GM12865 (cell line): ENCODE measurements around the gene SORCS2.

Experiments
- DNase-seq: peaks from one replicate; pipeline ENCODE4 v3.0.0; 2010; ENCODE audit warnings: low read depth
- H3K4me3 ChIP-seq: 2 replicates; pipeline ENCODE4 v1.5.1; 2011; ENCODE audit warnings: mild to moderate bottlenecking, low read depth, low read length, control low read depth
- TF ChIP-seq, protein P1 (sequence below): IDR thresholded peaks from 2 replicates; pipeline ENCODE4 v1.5.1; 2011; ENCODE audit warnings: low read length, control low read depth, low read depth, inconsistent platforms; ENCODE audit not compliant: insufficient read depth; ENCODE audit errors: missing control alignments

Gene SORCS2

GRCh38 chr4:7362341-7362740 lies 170.0 kb downstream of the SORCS2 start:
- no peak overlapping the region for H3K4me3 ChIP-seq
- TF ChIP-seq, protein P1, sequence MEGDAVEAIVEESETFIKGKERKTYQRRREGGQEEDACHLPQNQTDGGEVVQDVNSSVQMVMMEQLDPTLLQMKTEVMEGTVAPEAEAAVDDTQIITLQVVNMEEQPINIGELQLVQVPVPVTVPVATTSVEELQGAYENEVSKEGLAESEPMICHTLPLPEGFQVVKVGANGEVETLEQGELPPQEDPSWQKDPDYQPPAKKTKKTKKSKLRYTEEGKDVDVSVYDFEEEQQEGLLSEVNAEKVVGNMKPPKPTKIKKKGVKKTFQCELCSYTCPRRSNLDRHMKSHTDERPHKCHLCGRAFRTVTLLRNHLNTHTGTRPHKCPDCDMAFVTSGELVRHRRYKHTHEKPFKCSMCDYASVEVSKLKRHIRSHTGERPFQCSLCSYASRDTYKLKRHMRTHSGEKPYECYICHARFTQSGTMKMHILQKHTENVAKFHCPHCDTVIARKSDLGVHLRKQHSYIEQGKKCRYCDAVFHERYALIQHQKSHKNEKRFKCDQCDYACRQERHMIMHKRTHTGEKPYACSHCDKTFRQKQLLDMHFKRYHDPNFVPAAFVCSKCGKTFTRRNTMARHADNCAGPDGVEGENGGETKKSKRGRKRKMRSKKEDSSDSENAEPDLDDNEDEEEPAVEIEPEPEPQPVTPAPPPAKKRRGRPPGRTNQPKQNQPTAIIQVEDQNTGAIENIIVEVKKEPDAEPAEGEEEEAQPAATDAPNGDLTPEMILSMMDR = no peak
- no peak for DNase-seq

DNA sequence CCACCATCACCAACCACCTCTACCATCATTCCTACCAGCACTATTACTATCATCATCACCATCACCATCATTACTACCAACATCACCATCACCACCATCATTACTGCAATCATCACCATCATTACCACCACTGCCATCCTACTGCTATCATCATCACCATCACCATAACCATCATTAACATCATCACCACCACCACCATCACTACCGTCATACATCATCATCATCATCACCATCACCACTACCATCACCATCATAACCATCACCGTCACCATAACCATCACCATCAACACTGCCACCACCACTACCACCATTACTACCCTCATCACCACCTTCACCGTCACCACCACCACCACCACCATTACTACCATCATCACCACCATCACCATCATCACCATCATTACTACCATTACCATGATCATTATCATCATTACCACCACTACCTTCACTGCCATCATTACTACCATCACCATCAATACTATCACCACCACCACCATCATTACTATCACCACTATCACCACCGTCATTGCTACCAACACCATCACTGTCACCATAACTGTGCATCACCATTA lies 170.6 kb downstream of the SORCS2 start:
- DNase-seq = no peak
- TF ChIP-seq, protein P1 = no peak
- no peak overlapping the region for H3K4me3 ChIP-seq

DNA sequence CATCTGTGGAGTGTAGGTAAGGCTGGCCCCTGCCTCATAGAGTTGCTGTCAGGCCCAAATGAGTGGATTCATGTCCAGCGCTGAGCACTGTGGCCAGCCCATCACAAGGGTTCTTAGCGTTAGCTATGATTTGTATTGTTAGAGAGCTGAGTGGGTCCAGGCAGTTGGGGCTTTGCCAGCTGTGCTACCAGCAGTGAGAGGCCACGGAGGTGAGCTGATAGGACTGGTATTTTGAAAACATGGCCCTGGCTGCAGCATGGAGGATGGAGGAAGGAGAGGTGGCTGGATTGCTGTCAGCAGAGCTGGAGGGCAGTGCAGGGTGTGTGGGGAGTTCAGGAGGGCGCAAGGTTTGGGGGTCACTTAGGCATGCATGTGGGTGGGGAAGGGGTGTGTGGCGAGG lies 172.6 kb downstream of the SORCS2 start:
- TF ChIP-seq, protein P1 = no peak

DNA sequence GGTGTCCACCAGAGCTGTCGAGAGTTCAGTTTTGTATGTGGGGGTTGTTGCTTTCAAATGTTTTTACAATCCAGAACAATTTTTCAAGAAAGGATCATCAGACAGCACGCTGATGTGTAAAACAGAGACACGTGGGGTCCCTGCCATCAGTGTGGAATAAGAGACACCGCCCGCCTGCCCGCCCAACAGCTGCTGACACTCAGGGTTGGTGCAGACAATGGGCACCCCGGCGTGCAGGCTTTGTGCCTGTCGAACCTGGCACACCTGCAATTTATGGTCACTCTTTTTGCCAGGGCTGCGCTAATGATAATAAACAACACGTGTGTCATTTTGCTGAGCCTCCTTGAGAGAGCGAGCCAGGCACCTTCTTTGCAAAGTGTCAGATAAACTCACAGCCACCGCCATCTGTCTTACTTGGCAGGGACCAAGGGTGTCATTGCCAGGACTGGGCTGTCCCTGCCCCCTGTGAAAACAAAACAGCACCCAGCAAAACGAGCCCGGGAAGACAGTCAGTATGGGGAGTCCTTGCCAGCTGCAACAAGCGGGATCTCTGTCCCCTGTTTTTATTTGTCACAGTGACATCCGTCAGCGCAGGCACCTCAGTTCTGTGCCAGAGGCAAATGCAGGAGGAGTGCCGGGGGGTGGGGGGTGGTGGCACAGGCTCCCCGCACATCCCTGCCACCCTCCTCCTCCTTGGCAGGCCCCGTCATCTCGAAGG lies 173.3 kb downstream of the SORCS2 start:
- DNase-seq = no peak
- TF ChIP-seq, protein P1 = no peak
- H3K4me3 ChIP-seq = no peak overlapping the region

More for the DNA sequence above, 172.6 kb downstream of the SORCS2 start:
- H3K4me3 ChIP-seq = no peak overlapping the region
- DNase-seq = no peak

GRCh38 chr4:7366180-7366945 lies 174.0 kb downstream of the SORCS2 start:
- no peak overlapping the region for H3K4me3 ChIP-seq
- TF ChIP-seq, protein P1 = no peak
- DNase-seq = no peak

DNA sequence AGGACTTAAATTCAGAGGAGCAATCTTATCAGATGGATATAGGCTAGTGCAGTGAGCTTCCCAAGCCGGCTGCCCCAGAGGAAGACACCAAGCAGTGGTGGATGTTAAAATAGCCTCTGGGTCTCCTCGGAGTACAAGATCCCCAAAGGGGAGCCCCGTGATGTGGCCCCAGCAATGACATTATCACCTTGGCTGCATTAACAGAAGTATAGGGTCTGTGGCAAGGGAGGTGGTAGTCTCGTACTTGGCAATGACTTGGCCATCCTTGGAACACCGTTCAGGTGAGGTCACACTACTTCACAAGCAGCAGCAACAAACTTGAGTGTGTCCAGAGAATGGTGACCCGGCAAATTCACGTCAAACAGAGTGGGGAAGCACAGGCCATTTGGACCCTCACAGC lies 174.6 kb downstream of the SORCS2 start:
- no peak overlapping the region for H3K4me3 ChIP-seq
- TF ChIP-seq, protein P1 = no peak
- no peak for DNase-seq
